GM19193 (cell line): ENCODE data around the gene CDK8.

Source experiments
- POLR2A ChIP-seq: IDR thresholded peaks from 4 replicates; pipeline ENCODE4 v1.6.1; 2011; ENCODE audit not compliant: insufficient read depth, insufficient read length; ENCODE audit errors: extremely low read depth

Gene CDK8

DNA sequence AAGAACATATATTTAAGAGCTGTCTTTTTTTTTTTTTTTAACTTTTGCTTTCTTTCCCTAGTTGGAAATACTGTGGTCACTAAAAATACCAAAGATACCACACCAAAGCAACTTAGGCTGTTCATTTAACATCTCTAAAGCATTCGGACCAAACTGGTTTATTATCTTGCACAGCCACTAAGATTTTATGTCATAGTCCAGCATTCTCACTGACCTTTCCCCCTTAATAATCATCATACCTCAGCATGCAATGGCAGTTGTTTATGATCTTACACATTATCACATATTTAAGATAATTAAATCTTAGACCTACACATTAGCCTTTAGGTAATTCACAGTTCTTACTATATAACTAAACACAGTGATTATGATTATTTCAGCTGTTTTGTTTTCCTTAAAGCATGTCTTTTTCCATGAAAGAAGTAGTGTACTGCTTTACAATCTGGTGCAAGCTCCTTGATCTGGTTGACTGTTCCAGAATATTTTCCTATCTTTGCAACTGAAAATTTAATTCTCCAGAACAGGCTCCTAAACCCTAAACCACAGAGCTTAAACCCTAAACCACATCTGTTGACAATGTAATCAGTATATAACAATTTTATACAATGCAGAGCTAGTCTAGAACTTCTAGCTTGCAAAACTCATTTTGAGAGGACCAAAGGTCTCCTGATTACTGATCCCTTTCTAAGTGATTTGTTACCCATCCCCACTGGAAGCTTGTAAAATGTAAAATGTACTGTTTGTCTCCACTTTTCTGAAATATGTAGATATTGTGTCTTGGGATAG is 74.2 kb downstream of the CDK8 start:
- TF ChIP-seq POLR2A = no peak

DNA sequence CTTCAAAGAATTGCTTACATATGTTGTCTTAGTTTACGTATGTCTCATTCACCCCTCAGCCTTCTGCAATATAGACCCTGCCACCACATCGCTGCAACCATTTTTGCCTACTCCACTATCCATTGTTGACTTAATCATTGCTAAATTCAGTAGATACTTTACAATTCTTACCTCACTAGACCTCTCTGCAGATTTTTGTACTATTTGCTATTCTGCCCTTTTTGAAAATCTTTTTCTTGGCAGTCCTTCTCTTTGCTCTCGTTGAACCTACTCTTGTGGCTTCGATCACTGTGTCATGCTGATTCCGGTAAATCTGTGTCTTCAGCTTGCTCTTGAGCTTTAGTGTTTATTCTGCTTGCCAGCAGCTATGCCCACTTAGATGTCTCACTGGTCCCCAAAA is 81.2 kb downstream of the CDK8 start:
- no peak for TF ChIP-seq POLR2A

- no peak for TF ChIP-seq POLR2A
Observed at GRCh38 chr13:26340807-26341206, 86.9 kb downstream of the CDK8 start.

GRCh38 chr13:26342898-26343297 is 89.0 kb downstream of the CDK8 start:
- no peak for TF ChIP-seq POLR2A

DNA sequence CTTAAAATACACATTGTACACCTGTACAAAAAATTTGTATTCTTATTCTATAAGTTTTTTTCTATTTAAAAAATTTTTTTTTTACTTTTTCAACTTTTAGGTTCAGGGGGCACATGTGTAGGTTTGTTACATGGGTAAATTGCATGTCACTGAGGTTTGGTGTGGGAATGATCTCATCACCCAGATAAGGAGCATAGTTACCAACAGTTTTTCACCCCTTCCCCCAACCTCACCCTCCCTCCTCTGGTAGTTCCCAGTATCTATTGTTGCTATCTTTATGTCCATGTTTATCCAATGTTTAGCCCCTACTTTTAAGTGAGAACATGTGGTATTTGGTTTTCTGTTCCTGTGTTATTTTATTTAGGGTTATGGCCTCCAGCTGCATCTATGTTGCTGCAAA is 89.9 kb downstream of the CDK8 start:
- TF ChIP-seq POLR2A = no peak

GRCh38 chr13:26344980-26345379 is 91.1 kb downstream of the CDK8 start:
- TF ChIP-seq POLR2A = no peak

DNA sequence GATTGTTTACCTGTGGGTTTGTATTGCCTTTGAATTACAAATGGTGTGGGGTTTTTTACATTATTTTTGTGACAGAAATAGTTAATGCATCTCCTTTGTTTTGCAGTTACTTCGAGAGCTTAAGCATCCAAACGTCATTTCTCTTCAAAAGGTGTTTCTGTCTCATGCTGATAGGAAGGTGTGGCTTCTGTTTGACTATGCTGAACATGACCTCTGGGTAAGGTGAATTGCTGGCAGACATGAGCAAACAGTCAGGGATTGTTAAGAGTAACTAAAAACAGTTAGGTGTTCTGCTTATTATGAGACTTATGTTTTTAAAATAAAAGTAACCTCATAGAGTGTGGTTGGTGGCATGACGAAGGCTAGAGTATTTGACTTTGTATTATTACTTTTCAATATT is 95.0 kb downstream of the CDK8 start:
- TF ChIP-seq POLR2A = no peak

DNA sequence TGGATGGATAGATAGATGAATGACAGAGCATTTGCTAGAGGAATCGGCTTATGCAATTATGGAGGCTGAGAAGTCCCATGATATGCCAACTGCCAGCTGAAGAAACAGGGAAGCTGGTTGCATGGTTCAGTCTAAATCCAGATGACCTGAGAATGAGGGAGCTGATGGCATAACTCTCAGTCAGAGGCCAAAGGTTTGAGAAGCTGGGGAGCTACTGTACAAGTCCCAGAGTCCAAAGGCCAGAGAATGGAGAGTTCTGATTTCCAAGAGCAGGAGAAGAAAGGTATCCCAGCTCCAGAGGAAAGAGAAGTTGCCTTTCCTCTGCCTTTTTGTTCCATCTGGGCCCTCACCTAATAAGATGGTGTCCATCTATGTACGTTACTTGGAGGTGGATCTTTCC is 108.3 kb downstream of the CDK8 start:
- no peak for TF ChIP-seq POLR2A

DNA sequence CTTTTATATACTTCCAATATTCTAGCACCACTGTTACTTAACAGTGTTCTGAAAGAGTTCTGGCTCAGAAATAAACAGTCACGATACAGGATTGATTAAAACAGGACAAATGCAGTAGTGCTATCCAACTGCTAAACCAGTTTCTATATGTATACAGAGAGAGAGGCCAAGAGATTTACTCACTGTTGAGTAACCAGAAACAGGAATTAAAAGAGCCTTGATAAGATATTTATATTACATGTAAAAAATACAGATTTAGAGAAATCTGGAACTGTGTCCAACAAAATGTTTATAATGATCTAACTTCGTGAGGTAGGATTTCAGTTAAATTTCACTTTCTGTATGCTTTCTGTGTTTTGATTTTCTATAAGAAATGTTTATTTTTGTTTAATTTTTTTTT is 116.6 kb downstream of the CDK8 start:
- no peak for TF ChIP-seq POLR2A

GRCh38 chr13:26372747-26373146 is 118.8 kb downstream of the CDK8 start:
- TF ChIP-seq POLR2A = no peak

DNA sequence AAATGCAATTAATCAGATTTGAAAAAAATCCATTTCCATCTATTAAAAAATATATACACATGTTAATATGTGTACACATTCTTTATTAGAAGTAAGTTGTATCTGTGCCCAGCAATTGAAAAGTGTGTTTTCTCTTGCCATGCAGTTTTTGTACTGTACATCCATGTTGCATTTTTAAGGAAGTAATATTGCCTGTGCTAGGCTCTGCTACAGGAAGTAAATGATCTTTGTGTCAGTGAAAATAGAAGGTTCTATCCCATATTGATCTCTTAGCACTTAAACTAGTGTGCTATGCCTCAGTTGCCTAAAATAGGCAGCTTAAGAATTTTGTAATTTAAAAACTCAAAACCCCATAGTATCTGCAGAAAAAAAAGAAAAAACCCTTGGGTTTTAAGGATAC is 122.5 kb downstream of the CDK8 start:
- no peak for TF ChIP-seq POLR2A

DNA sequence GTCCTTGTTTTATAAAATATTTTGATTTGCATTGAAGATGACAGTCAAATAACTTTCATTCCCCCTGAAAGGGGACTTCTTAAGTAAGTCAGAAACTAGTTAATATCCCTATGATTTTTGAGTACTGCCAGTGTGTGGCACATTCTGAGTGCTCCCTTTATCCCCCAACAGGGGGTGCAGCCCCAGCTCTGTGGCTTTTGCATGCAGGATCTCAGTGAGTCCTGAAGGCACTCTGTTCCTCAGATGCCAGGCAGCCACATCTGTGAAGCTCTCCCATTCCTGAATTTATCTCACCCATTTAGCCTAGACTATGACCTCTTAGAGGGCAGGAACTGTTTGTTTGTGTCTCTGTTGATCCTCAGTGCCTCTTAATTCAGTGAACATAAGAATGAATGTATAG is 123.1 kb downstream of the CDK8 start:
- no peak for TF ChIP-seq POLR2A

- TF ChIP-seq POLR2A = no peak
Observed at GRCh38 chr13:26378116-26378515, 124.2 kb downstream of the CDK8 start.

DNA sequence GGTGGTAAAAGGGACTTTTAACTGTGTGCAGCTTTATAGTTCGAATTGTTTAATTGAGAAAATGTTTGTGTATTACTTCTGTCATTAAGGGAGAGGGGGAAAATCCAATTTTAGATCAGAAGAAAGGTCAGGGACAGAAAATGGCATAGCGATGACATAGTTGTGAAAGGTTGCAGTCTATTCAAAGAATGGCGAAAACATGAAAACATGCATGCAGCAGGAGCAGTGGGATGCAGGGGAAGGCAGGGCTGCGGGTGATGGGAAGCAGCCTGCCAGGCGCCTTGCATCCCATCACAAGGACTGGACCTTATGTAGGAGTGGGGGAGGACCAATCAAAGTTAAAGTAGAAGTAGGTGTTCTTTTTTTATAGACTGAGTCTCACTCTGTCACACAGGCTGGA is 125.9 kb downstream of the CDK8 start:
- no peak for TF ChIP-seq POLR2A

DNA sequence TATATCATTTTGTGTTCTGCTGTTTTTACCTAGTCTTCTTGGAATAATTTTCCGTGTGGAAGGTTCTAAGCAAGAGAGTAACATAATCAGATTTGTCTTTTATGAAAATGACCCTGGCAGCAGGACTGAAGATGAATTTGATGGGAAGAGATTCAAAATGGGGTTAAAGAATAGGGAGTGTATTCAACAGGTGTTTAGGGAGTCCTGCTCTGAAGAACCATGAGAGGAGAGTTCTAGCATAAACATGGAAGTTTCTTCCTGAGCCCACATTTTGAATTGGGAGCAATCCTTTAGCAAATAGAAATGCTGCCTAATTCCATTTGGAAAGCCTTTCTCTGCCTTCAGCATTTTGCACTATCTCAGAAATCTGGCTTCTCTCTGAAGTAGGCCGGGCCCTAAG is 127.0 kb downstream of the CDK8 start:
- no peak for TF ChIP-seq POLR2A

DNA sequence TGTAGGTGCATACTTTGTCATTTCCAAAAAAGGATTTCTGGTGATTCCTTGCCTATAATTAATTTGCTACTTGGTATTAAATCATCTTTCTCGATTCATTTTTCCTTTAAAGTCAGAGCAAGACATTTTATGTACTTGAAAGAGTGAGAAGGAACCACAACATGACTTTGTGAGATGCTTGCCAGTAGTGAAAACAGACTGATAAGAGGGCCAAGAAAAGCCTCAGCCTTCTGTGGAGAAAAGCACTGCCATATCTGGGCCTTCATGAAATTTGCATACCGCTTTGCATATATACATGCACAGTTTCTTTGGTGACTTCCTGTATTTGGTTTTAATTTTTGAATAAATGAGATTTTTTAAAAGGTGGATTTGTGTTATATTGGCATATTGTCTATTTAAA is 128.4 kb downstream of the CDK8 start:
- TF ChIP-seq POLR2A = no peak

DNA sequence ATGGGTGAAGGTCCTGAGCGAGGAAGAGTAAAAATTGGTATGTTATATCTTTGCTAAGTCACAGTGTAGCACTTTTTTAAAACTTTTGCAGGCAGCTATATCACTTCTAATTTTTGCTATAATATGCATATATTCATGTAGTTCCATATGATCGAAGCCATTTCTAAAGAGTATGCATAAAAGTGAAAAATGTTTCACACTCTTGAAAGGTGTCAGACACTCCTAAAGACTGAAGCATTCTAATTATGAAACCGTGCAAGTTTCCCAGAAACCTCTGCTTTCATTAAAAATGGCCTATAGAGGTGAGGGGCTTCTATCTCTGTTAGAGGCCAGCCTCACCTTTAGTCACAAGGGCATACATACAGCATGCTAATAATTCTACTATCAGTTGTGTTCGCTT is 128.9 kb downstream of the CDK8 start:
- no peak for TF ChIP-seq POLR2A

DNA sequence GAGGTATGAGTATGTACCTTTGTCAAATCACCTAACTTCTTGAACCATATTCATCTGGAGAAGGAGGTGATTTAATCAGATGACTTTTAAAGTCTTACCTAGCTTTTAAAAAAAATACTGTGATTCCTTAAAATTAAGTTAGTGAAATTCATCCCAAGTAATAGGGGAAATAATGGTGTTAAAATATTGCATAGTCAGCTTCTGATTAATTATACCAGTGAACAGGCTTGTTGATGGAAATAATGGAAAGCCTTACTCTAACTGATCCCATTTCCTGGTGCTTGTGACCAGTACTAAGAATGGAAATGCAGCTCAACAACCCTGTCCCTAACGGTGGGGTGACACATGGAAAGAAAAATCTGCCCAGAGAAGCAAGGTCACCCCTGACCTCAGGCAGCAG is 130.7 kb downstream of the CDK8 start:
- TF ChIP-seq POLR2A = no peak

- no peak for TF ChIP-seq POLR2A
Observed at GRCh38 chr13:26386026-26386425, 132.1 kb downstream of the CDK8 start.
